B cell (primary cell): ENCODE data around the gene ZNF66. TPM values are rescaled to one million over a fixed set of nuclear protein-coding genes. Genes with fewer than 3 reads are reported as not detected.
"Not testable (repeated sequence)": the region's sequence is repeated elsewhere in the genome, so short reads cannot be mapped to it uniquely, and the experiment has no call there.

Experiments used
- ATAC-seq: fragments of 200-7000 bp; cut with Tn5 transposase; one replicate; pipeline ENCODE4 v1.10.0; 2021; ENCODE audit warnings: low read depth, mild to moderate bottlenecking, moderate number of reproducible peaks, moderate library complexity
- CTCF ChIA-PET: fragments of 350-600 bp; sonication (Branson Sonifier 250); formaldehyde crosslinking; loops from one replicate; lab custom pipeline; 2021; ENCODE audit warnings: antibody characterized with exemption, inconsistent platforms; lab: Charles Lee
- POLR2A ChIA-PET: fragments of 350-600 bp; sonication (Branson Sonifier 250); formaldehyde crosslinking; loops from one replicate; lab custom pipeline; 2021; ENCODE audit warnings: antibody characterized with exemption; lab: Charles Lee
- DNase-seq: peaks from one replicate; pipeline ENCODE4 v3.0.0; 2013
- H2AFZ ChIP-seq: 2 replicates; pipeline ENCODE4 v1.6.1; 2012; ENCODE audit warnings: mild to moderate bottlenecking, low read depth, low read length; ENCODE audit not compliant: insufficient read depth, poor library complexity, severe bottlenecking
- H3K27ac ChIP-seq, 2 donors: 1 replicate in 1 of 2; 2 replicates in 1 of 2; pipeline ENCODE4 v1.5.1; 2012 to 2013; ENCODE audit warnings: low read length in 2 of 2, mild to moderate bottlenecking in 2 of 2, moderate library complexity in 1 of 2
- H3K27me3 ChIP-seq, 4 experiments: fragments of 200-600 bp in 1 of 4; sonication (generic) in 1 of 4; replicated peaks in 1 of 4; 1 replicate in 2 of 4; 2 replicates in 2 of 4; pipeline versions ENCODE4 v1.6.1 to v1.7.0; 2013 to 2016; ENCODE audit warnings: low read length in 3 of 4, mild to moderate bottlenecking in 2 of 4, mixed read lengths in 1 of 4, moderate library complexity in 1 of 4; ENCODE audit not compliant: insufficient read depth in 4 of 4, control insufficient read depth in 3 of 4; ENCODE audit errors: control extremely low read depth in 1 of 4
- H3K36me3 ChIP-seq, 2 experiments: replicated peaks in 1 of 2; 1 replicate in 1 of 2; 2 replicates in 1 of 2; pipeline versions ENCODE4 v1.6.1 to v1.7.1; 2013; ENCODE audit warnings: low read length in 1 of 2; ENCODE audit not compliant: insufficient read depth in 2 of 2, control insufficient read depth in 1 of 2; ENCODE audit errors: control extremely low read depth in 1 of 2, extremely low read depth in 1 of 2
- H3K4me1 ChIP-seq, 2 donors: fragments of 200-600 bp in 1 of 2; sonication (generic) in 1 of 2; 1 replicate in 1 of 2; 2 replicates in 1 of 2; pipeline versions ENCODE4 v1.5.1 to v1.6.1; 2013 to 2017; ENCODE audit warnings: low read length in 2 of 2; ENCODE audit not compliant: control insufficient read depth in 2 of 2, insufficient read depth in 2 of 2
- H3K4me2 ChIP-seq: replicated peaks from 2 replicates; pipeline ENCODE3; 2012; ENCODE audit warnings: mild to moderate bottlenecking, low read depth, low read length; ENCODE audit not compliant: poor library complexity, severe bottlenecking
- H3K4me3 ChIP-seq, 5 experiments: fragments of 200-600 bp in 1 of 5; sonication (generic) in 1 of 5; 1 replicate in 3 of 5; 2 replicates in 2 of 5; pipeline versions ENCODE4 v1.5.1 to v1.7.0; 2011 to 2016; ENCODE audit warnings: low read length in 4 of 5, mild to moderate bottlenecking in 4 of 5, low read depth in 2 of 5, control low read depth in 1 of 5, moderate library complexity in 1 of 5; ENCODE audit not compliant: insufficient read depth in 1 of 5; ENCODE audit errors: control extremely low read depth in 1 of 5, extremely low read depth in 1 of 5
- H3K79me2 ChIP-seq: fragments of 200-600 bp; sonication (generic); one replicate; pipeline ENCODE4 v1.6.0; 2016; ENCODE audit warnings: low read length; ENCODE audit not compliant: control insufficient read depth, insufficient read depth
- H3K9ac ChIP-seq: fragments of 200-600 bp; sonication (generic); 2 replicates; pipeline ENCODE4 v1.6.1; 2017; ENCODE audit warnings: mild to moderate bottlenecking, low read length, moderate library complexity
- H3K9me3 ChIP-seq, 3 donors: one replicate each; pipeline versions ENCODE4 v1.6.1 to v1.7.1; 2013; ENCODE audit warnings: low read length in 2 of 3; ENCODE audit not compliant: control insufficient read depth in 2 of 3, insufficient read depth in 1 of 3; ENCODE audit errors: control extremely low read depth in 1 of 3
- H4K20me1 ChIP-seq: 2 replicates; pipeline ENCODE4 v1.6.0; 2012; ENCODE audit warnings: mild to moderate bottlenecking, low read length; ENCODE audit not compliant: insufficient read depth, control insufficient read depth, poor library complexity, severe bottlenecking
- H3K27ac Mint-ChIP-seq: one replicate; pipeline ENCODE4 v1.8.0; 2021; ENCODE audit warnings: mixed read lengths
- H3K27me3 Mint-ChIP-seq: one replicate; pipeline ENCODE4 v1.8.0; 2021; ENCODE audit warnings: mixed read lengths
- H3K4me1 Mint-ChIP-seq: one replicate; pipeline ENCODE4 v1.8.0; 2021; ENCODE audit warnings: mixed read lengths
- H3K4me3 Mint-ChIP-seq: one replicate; pipeline ENCODE4 v1.8.0; 2021; ENCODE audit warnings: mixed read lengths
- H3K9me3 Mint-ChIP-seq: one replicate; pipeline ENCODE4 v1.8.0; 2022; ENCODE audit warnings: mixed read lengths; ENCODE audit not compliant: insufficient read depth
- CTCF ChIP-seq: fragments of 200-600 bp; IDR thresholded peaks from one replicate; pipeline ENCODE4 v1.8.0; 2022; ENCODE audit warnings: antibody characterized with exemption, mild to moderate bottlenecking
- EZH2 ChIP-seq: IDR thresholded peaks from 2 replicates; pipeline ENCODE4 v1.6.1; 2012; ENCODE audit warnings: borderline replicate concordance, low read depth, mild to moderate bottlenecking, moderate library complexity, low read length; ENCODE audit not compliant: insufficient read depth, poor library complexity, severe bottlenecking
- WGBS: methylation state at CpG from one replicate; pipeline ENCODE4 v1.1.5; 2013; ENCODE audit warnings: missing lambda C conversion rate; ENCODE audit not compliant: insufficient coverage; 5-methylcytosine and 5-hydroxymethylcytosine counted together
- intact Hi-C: fragments of 100-400 bp; cut with micrococcal nuclease; formaldehyde crosslinking; loops from one replicate; pipeline ENCODE4 v1.10.0; 2022
- polyA minus RNA-seq: library from RNA; depleted of rRNA, polyadenylated mRNA; stranded (reverse); fragments of >200 nt; gene quantifications from 2 replicates; pipeline ENCODE4 v1.2.3, GENCODE V29; 2012
- polyA plus RNA-seq: library from polyadenylated mRNA; depleted of rRNA; stranded (reverse); fragments of >200 nt; gene quantifications from 2 replicates; pipeline ENCODE4 v1.2.3, GENCODE V29; 2012
- total RNA-seq, 2 donors: library from RNA; stranded (reverse); fragments of 120-200 nt in 1 of 2; gene quantifications; 1 replicate in 1 of 2; 2 replicates in 1 of 2; pipeline versions ENCODE4 v1.2.3 to v1.2.4, GENCODE V29; 2013 to 2022

ZNF66 gene
- 25.0 and 27.7 TPM in 2 replicates for total RNA-seq
- 15.8 TPM for total RNA-seq (2013)
- 6.8 and 7.5 TPM in 2 replicates for polyA plus RNA-seq
- polyA minus RNA-seq: 11.1 and 12.4 TPM in 2 replicates

- ATAC-seq (peak; percentile 98), DNase-seq (peak; percentile 95)
- CTCF ChIA-PET: interaction anchor here (0.6 kb wide), 1 partner anchor 181 kb away, joined by 3 read pairs; no protein-coding TSS in a partner anchor
- 1% methylated on average over 28 of the region's 42 CpGs for WGBS
- H3K4me3 ChIP-seq: peak within 1 kb of the TSS; percentile 74 to 91 (median 80)
- peak within 1 kb of the TSS; percentile 98 for H3K9ac ChIP-seq
- H3K4me2 ChIP-seq: peak within 1 kb of the TSS; percentile 97
- H3K4me3 Mint-ChIP-seq: peak within 1 kb of the TSS; percentile 97
- no peaks in the 10 kb centered on the region for H3K27me3 Mint-ChIP-seq
- peaks cover 0 to 2% of the 10 kb centered on the region in 2 experiments for H3K36me3 ChIP-seq
- H3K27ac Mint-ChIP-seq: peak within 1 kb of the TSS; percentile 91
- H3K27ac ChIP-seq: peak within 1 kb of the TSS; percentile 66 to 90
- H3K4me1 Mint-ChIP-seq: peaks cover 29% of the 10 kb centered on the region
- peaks cover 0 to 2% (median 0%) of the 10 kb centered on the region in 3 donors for H3K9me3 ChIP-seq
- TF ChIP-seq EZH2 (no peak), CTCF (no peak)
- intact Hi-C loops: loop anchor here (1.0 to 10.0 kb wide), 7 partner anchors 115 to 729 kb away; partner anchors contain the start of genes ZNF429, ZNF430, ZNF431 and ZNF626
- peaks cover 0 to 5% of the 10 kb centered on the region in 2 donors for H3K4me1 ChIP-seq
- H2AFZ ChIP-seq: peak within 1 kb of the TSS; percentile 76
- no peaks in the 10 kb centered on the region for H4K20me1 ChIP-seq
- POLR2A ChIA-PET: interaction anchor here (0.6 to 2.0 kb wide), 6 partner anchors 115 to 1454 kb away, joined by 3 to 7 read pairs (median 4); partner anchors contain the start of genes ZNF626, ZNF737 and ZNF85
- H3K79me2 ChIP-seq: peaks cover 40% of the 10 kb centered on the region
- H3K9me3 Mint-ChIP-seq: no peaks in the 10 kb centered on the region
- H3K27me3 ChIP-seq: no peaks in the 10 kb centered on the region
These were observed at the start of gene ZNF66 for GRCh38 chr19:20776083-20777076. ZNF66 (plus strand) TSS chr19:20776304; CDS start chr19:20776448, 144 bp downstream.

DNA sequence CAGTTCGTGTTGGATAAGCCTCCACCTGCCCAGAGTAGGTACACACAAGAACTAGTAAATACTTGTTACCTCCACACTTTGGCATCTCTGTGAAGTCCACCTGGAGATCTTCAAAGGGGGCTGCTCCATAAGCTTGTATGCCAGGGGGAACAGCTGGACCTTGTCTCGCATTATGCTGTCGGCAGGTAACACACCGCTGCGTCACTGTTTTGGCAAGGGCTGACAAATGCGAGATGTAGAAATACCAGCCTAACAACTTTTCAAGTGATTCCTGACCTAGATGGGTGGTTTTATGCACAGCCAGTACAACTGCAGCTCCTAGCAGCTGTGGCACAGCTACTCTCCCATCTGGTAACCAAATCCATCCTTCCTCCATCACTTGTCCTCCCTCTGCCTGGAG, 25.9 kb upstream of the ZNF66 start:
- CTCF ChIA-PET, intact Hi-C loops, H3K36me3 ChIP-seq, H3K79me2 ChIP-seq, H3K27me3 ChIP-seq, H3K9ac ChIP-seq, H3K4me2 ChIP-seq, H3K27ac Mint-ChIP-seq, POLR2A ChIA-PET, H3K9me3 ChIP-seq, DNase-seq, H4K20me1 ChIP-seq, ATAC-seq, H3K9me3 Mint-ChIP-seq, H3K27ac ChIP-seq, H3K4me1 ChIP-seq, H3K4me3 Mint-ChIP-seq, H3K27me3 Mint-ChIP-seq, H3K4me1 Mint-ChIP-seq, H2AFZ ChIP-seq, H3K4me3 ChIP-seq: not testable (repeated sequence)
- WGBS: 95% methylated on average over 5 of the region's 6 CpGs

DNA sequence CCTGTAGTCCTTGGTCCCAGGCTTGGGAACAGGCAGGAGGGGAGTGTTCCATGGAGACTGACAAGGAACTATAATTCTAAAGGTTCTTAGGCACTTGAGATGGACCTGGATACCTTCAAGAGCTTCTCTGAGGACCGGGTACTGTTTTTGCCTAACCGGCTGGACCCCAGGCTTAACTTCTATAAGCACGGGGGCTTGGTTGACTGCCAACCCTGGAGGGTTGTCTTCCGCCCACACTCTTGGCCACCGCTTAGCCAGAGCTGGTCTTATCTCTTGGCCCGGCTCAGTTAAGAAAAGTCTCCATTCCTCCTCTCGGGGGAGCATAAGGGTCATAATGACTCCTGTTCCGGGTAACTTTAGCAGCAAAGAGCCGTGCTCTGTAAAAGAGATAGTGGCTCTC, 23.8 kb upstream of the ZNF66 start:
- intact Hi-C loops, CTCF ChIA-PET, H3K9me3 ChIP-seq, H3K27me3 ChIP-seq, POLR2A ChIA-PET, H3K27me3 Mint-ChIP-seq, H3K79me2 ChIP-seq, H2AFZ ChIP-seq, ATAC-seq, H3K4me3 ChIP-seq, H3K9ac ChIP-seq, H3K9me3 Mint-ChIP-seq, H3K27ac Mint-ChIP-seq, H3K4me1 ChIP-seq, H3K4me3 Mint-ChIP-seq, DNase-seq, H3K4me2 ChIP-seq, H3K27ac ChIP-seq, H3K4me1 Mint-ChIP-seq, H4K20me1 ChIP-seq, H3K36me3 ChIP-seq: not testable (repeated sequence)
- 98% methylated on average over 4 of the region's 9 CpGs for WGBS
